HepG2 (cell line): Measurements from ENCODE around the gene MIEF1. TPM values are rescaled to one million over a fixed set of nuclear protein-coding genes. Genes with fewer than 3 reads are reported as not detected.

ENCODE experiments used
- ADNP ChIP-seq: sonication (generic); formaldehyde crosslinking; IDR thresholded peaks from 2 replicates; pipeline ENCODE4 v1.4.0; 2020; ENCODE audit warnings: missing genetic modification reagents
- AGO2 ChIP-seq: fragments of 200-400 bp; formaldehyde crosslinking; optimal IDR thresholded peaks from 2 replicates; pipeline ENCODE3; 2017; ENCODE audit warnings: mild to moderate bottlenecking, low read depth, low read length, moderate library complexity
- CBX1 ChIP-seq: IDR thresholded peaks from one replicate; pipeline ENCODE4 v1.6.1; 2016; ENCODE audit warnings: antibody characterized with exemption, low read depth
- ELK4 ChIP-seq: sonication (generic); formaldehyde crosslinking; IDR thresholded peaks from 2 replicates; pipeline ENCODE4 v1.9.0; 2021; ENCODE audit warnings: missing genetic modification reagents, borderline replicate concordance
- HCFC1 ChIP-seq: fragments of 150-350 bp; IDR thresholded peaks from 2 replicates; pipeline ENCODE4 v1.6.1; 2014; ENCODE audit warnings: low read depth, low read length
- KDM6A ChIP-seq: IDR thresholded peaks from 2 replicates; pipeline ENCODE4 v1.6.1; 2016; ENCODE audit warnings: low read depth
- MBNL3 ChIP-seq: fragments of 250-450 bp; sonication (Bioruptor Pico); conservative IDR thresholded peaks from 2 replicates; pipeline ENCODE4 v1.8.0; 2022; ENCODE audit warnings: mild to moderate bottlenecking, inconsistent platforms
- MED13 ChIP-seq: sonication (generic); formaldehyde crosslinking; IDR thresholded peaks from 2 replicates; pipeline ENCODE4 v1.5.0; 2020; ENCODE audit warnings: missing genetic modification reagents
- MEIS2 ChIP-seq: sonication (generic); formaldehyde crosslinking; IDR thresholded peaks from 2 replicates; pipeline ENCODE4 v1.9.0; 2021; ENCODE audit warnings: mild to moderate bottlenecking, missing genetic modification reagents
- MTF1 ChIP-seq: sonication (generic); formaldehyde crosslinking; IDR thresholded peaks from 2 replicates; pipeline ENCODE4 v1.5.0; 2020; ENCODE audit warnings: missing genetic modification reagents
- NCOA2 ChIP-seq: sonication (generic); formaldehyde crosslinking; IDR thresholded peaks from 2 replicates; pipeline ENCODE4 v1.8.0; 2022; ENCODE audit warnings: inconsistent platforms
- PAF1 ChIP-seq: IDR thresholded peaks from 2 replicates; pipeline ENCODE4 v1.6.1; 2016; ENCODE audit warnings: missing genetic modification reagents, missing compliant biosample characterization
- PCBP2 ChIP-seq: fragments of 200-400 bp; formaldehyde crosslinking; optimal IDR thresholded peaks from 2 replicates; pipeline ENCODE3; 2018; ENCODE audit warnings: low read length, low read depth; ENCODE audit not compliant: poor library complexity, severe bottlenecking
- PRDM10 ChIP-seq: sonication (generic); formaldehyde crosslinking; IDR thresholded peaks from 2 replicates; pipeline ENCODE4 v1.4.0; 2020; ENCODE audit warnings: low read depth, missing genetic modification reagents
- SMARCE1 ChIP-seq: fragments of 450-650 bp; IDR thresholded peaks from 2 replicates; pipeline ENCODE4 v1.6.1; 2017; ENCODE audit warnings: borderline replicate concordance
- SNRNP70 ChIP-seq: fragments of 200-400 bp; formaldehyde crosslinking; IDR thresholded peaks from 2 replicates; pipeline ENCODE4 v1.6.1; 2017; ENCODE audit warnings: mild to moderate bottlenecking, low read depth, low read length, moderate library complexity
- ZBTB43 ChIP-seq: sonication (generic); formaldehyde crosslinking; conservative IDR thresholded peaks from 2 replicates; pipeline ENCODE4 v1.4.0; 2020; ENCODE audit warnings: missing genetic modification reagents
- ZC3H13 ChIP-seq: sonication (generic); formaldehyde crosslinking; IDR thresholded peaks from 2 replicates; pipeline ENCODE4 v1.8.1; 2023; ENCODE audit warnings: mild to moderate bottlenecking, missing genetic modification reagents, moderate library complexity
- ZFP36L1 ChIP-seq: sonication (generic); formaldehyde crosslinking; IDR thresholded peaks from 2 replicates; pipeline ENCODE4 v1.8.0; 2022; ENCODE audit warnings: mild to moderate bottlenecking, missing genetic modification reagents, moderate library complexity
- ZNF207 ChIP-seq: fragments of 450-650 bp; IDR thresholded peaks from 2 replicates; pipeline ENCODE4 v1.6.1; 2016; ENCODE audit warnings: antibody characterized with exemption, borderline replicate concordance
- ZNF432 ChIP-seq: sonication (generic); formaldehyde crosslinking; IDR thresholded peaks from 2 replicates; pipeline ENCODE4 v1.5.0; 2020; ENCODE audit warnings: missing genetic modification reagents, mild to moderate bottlenecking, borderline replicate concordance
- ZNF546 ChIP-seq: sonication (generic); formaldehyde crosslinking; conservative IDR thresholded peaks from 2 replicates; pipeline ENCODE4 v1.8.1; 2023; ENCODE audit warnings: mild to moderate bottlenecking, missing genetic modification reagents
- ZNF550 ChIP-seq: sonication (generic); formaldehyde crosslinking; IDR thresholded peaks from 2 replicates; pipeline ENCODE4 v1.4.0; 2020; ENCODE audit warnings: mild to moderate bottlenecking, missing genetic modification reagents, borderline replicate concordance
- ZNF556 ChIP-seq: sonication (generic); formaldehyde crosslinking; IDR thresholded peaks from 2 replicates; pipeline ENCODE4 v1.4.0; 2020; ENCODE audit warnings: mild to moderate bottlenecking, missing genetic modification reagents, borderline replicate concordance
- ZNF75D ChIP-seq: sonication (generic); formaldehyde crosslinking; IDR thresholded peaks from 2 replicates; pipeline ENCODE4 v1.8.1; 2023; ENCODE audit warnings: missing genetic modification reagents, mild to moderate bottlenecking, borderline replicate concordance
- polyA plus RNA-seq, 8 experiments: library from polyadenylated mRNA; depleted of rRNA in 3 of 8; stranded (reverse) in 7 of 8; unstranded in 1 of 8; fragments of >200 nt; fragmentation: Illumina TruSeq in 4 of 8; extraction: Trizol in 4 of 8; gene quantifications; 2 replicates each; pipeline versions ENCODE4 v1.2.1 to v1.2.3, GENCODE V29; 2011 to 2016; ENCODE audit warnings: low read depth in 4 of 8, missing spikeins in 1 of 8, mixed read lengths in 1 of 8; ENCODE audit not compliant: insufficient read depth in 1 of 8
- total RNA-seq, 5 experiments: library from RNA; depleted of rRNA; stranded (reverse); fragments of >200 nt; fragmentation: Illumina TruSeq; extraction: Trizol; gene quantifications; 2 replicates each; pipeline ENCODE4 v1.2.3, GENCODE V29; 2016; ENCODE audit warnings: low read depth in 1 of 5

MIEF1 gene
- total and polyA plus RNA-seq, 2 of the 13 experiments (the other 11 are each of a cell fraction or from before 2014, with no cell fraction given): 21.7 to 34.8 TPM

GRCh38 chr22:39528681-39529486 lies 26.8 kb downstream of the MIEF1 start (continued):
- no peak for TF ChIP-seq ZNF207
- no peak for TF ChIP-seq PCBP2
- TF ChIP-seq PRDM10 (CRISPR knock-in tag): 0 out of 2 replicates have a peak, but pooled peaks have one; percentile 32
- peak; percentile 76; the same call in 1 of the 2 replicates for TF ChIP-seq ZNF546 (CRISPR knock-in tag)
- TF ChIP-seq ZC3H13 (CRISPR knock-in tag): peak; percentile 90
- TF ChIP-seq CBX1: peak; percentile 58
- peak; percentile 77 for TF ChIP-seq AGO2
- TF ChIP-seq NCOA2: peak; percentile 60
- TF ChIP-seq MBNL3: no peak
- TF ChIP-seq KDM6A: no peak
- no peak for TF ChIP-seq ZNF75D (CRISPR knock-in tag)
- no peak for TF ChIP-seq PAF1 (CRISPR knock-in tag)
- TF ChIP-seq ELK4 (CRISPR knock-in tag): no peak
- no peak; the same call in 1 of the 2 replicates for TF ChIP-seq ZBTB43
- no peak for TF ChIP-seq ZNF432 (CRISPR knock-in tag)
- no peak for TF ChIP-seq SNRNP70
- TF ChIP-seq MTF1 (CRISPR knock-in tag): no peak
- no peak; the same call in 1 of the 2 replicates for TF ChIP-seq ADNP
- TF ChIP-seq ZNF550: no peak; the same call in 1 of the 2 replicates
- no peak for TF ChIP-seq ZFP36L1
- TF ChIP-seq HCFC1: peak; percentile 40; the same call in 1 of the 2 replicates
- TF ChIP-seq MEIS2 (CRISPR knock-in tag): peak; percentile 68; the same call in 1 of the 2 replicates
- TF ChIP-seq ZNF556 (CRISPR knock-in tag): peak; percentile 77; the same call in 1 of the 2 replicates
- no peak; the same call in 1 of the 2 replicates for TF ChIP-seq MED13 (CRISPR knock-in tag)
- no peak for TF ChIP-seq SMARCE1
